Stimulated activated naive CD8-positive, alpha-beta T cell treated with anti-CD3 and anti-CD28 coated beads, Interleukin-15, amount 100 ng/mL, for 72 hours (primary cell): Measurements from ENCODE around the gene PRRC2B.
"Not testable (repeated sequence)": the region's sequence is repeated elsewhere in the genome, so short reads cannot be mapped to it uniquely, and the experiment has no call there.

ENCODE experiments used
- ATAC-seq: fragments of 150-1000 bp; cut with Tn5 transposase; 2 replicates; pipeline ENCODE4 v1.10.0; 2021; ENCODE audit warnings: mild to moderate bottlenecking, moderate library complexity
- DNase-seq, 2 donors: peaks; one replicate each; pipeline ENCODE4 v3.0.0; 2021 to 2022
- H3K27ac Mint-ChIP-seq, 2 donors: one replicate each; pipeline ENCODE4 v1.8.0; 2022; ENCODE audit warnings: mild to moderate bottlenecking in 2 of 2, mixed read lengths in 2 of 2, moderate library complexity in 2 of 2
- H3K27me3 Mint-ChIP-seq: one replicate; pipeline ENCODE4 v1.8.0; 2022; ENCODE audit warnings: mixed read lengths
- H3K4me1 Mint-ChIP-seq: one replicate; pipeline ENCODE4 v1.8.0; 2022; ENCODE audit warnings: mild to moderate bottlenecking, mixed read lengths
- H3K4me3 Mint-ChIP-seq, 2 donors: one replicate each; pipeline ENCODE4 v1.8.0; 2022; ENCODE audit warnings: mild to moderate bottlenecking in 2 of 2, mixed read lengths in 2 of 2, moderate library complexity in 1 of 2
- H3K9me3 Mint-ChIP-seq, 2 donors: one replicate each; pipeline ENCODE4 v1.8.0; 2022; ENCODE audit warnings: mixed read lengths in 2 of 2

The PRRC2B gene

DNA sequence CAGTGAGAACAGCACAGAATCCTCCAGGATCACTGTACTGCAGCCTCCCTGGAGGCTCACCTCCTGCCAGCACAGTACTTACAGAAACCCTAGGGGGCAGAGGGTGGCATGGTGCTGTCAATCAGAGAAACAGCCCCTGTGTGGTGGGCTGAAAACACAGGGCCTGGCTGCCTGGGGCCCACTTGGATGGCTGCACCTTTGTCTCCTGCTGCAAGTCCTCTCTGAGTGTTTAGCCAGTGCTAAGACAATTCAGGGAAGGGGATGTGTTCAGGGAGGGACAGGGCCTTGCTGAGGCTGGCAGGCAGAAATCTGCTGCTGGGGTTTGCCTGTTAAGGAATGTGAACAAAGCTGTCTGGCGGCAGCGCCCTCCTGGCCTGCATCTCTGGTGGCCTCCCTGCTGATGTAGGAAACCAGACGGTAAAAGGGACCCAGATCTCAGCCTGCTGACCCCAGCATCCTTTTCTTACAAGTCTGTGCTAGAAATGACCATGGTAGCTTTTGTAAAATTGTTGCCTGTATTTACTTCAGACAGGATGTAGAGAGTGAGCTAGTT, 39.5 kb downstream of the PRRC2B start:
- H3K4me1 Mint-ChIP-seq: peaks cover 36% of the 10 kb centered on the region
- no peak overlapping the region for H3K4me3 Mint-ChIP-seq
- H3K27me3 Mint-ChIP-seq: no peaks in the 10 kb centered on the region
- ATAC-seq: no peak
- DNase-seq: no peak
- H3K27ac Mint-ChIP-seq: no peak overlapping the region
- no peaks in the 10 kb centered on the region for H3K9me3 Mint-ChIP-seq

DNA sequence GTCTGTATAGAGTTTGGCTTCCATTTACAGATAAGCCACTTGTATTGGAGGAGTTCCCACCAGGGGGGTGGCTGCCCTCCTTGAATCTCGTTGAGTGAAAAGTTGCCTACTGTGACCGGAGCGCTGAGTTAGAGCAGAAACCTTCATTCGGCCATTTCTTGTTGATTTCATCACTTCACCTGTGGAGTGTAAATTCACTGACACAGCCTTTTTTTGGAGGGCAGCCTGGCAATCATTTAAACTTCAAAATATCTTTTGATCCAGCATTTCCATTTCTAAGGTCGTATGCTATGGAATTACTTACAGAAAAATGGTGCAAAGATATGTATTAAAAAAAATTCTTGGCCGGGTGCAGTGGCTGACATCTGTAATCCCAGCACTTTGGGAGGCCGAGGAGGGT, 40.8 kb downstream of the PRRC2B start:
- Mint-ChIP-seq H3K27ac (peak overlapping the region; percentile 16 to 83), H3K4me3 (no peak overlapping the region), H3K4me1 (peaks cover 36% of the 10 kb centered on the region), H3K9me3 (no peaks in the 10 kb centered on the region), H3K27me3 (no peaks in the 10 kb centered on the region)
- ATAC-seq (no peak), DNase-seq (no peak)

DNA sequence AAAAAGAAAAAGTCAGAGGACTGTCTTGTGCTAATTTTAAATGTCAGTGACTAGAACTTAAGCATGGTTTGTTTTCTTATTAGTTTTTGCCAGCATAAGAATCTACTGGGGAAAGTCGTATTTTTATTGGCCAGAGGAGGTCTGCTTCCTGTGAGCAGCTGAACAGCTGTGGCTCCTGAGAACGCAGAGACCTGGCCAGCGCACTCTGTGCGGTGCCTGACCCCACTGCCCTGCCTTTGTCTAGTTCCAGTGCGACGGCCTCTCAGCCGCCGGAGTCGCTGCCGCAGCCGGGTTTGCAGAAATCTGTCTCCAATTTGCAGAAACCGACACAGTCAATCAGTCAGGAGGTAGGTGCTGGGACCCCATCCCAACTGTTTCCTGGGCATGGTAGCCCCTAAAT, 42.5 kb downstream of the PRRC2B start:
- no peaks in the 10 kb centered on the region for H3K27me3 Mint-ChIP-seq
- no peaks in the 10 kb centered on the region for H3K9me3 Mint-ChIP-seq
- H3K27ac Mint-ChIP-seq: no peak overlapping the region
- DNase-seq: no peak
- no peak overlapping the region for H3K4me3 Mint-ChIP-seq
- no peak for ATAC-seq
- H3K4me1 Mint-ChIP-seq: peaks cover 43% of the 10 kb centered on the region

DNA sequence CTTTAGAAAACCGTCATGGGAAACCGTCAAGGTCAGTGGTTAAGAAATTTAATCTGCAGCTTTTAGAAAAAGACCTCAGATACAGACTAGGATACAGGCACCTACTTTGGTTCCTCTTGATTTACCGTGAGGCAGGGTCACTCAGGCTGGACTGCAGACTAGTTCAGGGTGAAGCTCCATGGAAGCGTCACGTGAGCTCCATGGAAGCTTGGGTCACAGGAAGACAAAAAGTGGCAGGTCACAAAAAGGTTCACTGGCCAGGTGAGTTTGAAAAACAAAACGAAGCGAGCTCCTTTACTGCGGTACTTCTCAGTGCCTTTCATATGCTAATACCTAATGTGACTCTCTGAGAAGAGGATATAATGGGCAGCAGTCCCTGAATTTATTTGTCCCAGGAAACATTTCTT, 43.0 kb downstream of the PRRC2B start:
- Mint-ChIP-seq H3K27ac (peak overlapping the region in 1 of 2 donors; percentile 71), H3K9me3 (no peaks in the 10 kb centered on the region), H3K27me3 (no peaks in the 10 kb centered on the region), H3K4me3 (no peak overlapping the region), H3K4me1 (peaks cover 48% of the 10 kb centered on the region)
- ATAC-seq (no peak), DNase-seq (no peak)

DNA sequence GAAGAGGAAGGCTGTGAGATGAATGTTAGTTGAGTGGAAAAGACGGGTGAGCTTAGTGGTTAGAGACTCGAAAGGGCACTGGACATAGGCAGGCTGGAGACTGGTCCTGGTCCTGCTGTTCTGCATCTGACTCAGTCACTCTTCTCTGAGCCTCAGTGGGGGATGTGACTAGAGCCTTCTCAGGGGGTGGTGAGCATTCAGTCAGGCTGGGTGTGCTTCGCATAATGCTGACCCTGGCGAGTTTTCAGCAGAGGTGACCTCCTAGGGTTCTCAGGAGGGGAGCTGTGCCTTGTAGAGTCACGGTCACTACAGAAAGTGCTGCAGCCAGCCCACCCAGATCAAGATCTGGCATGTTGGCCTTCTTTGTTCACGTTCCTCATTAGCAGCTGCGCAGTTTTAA, 44.3 kb downstream of the PRRC2B start:
- peaks cover 41% of the 10 kb centered on the region for H3K4me1 Mint-ChIP-seq
- H3K4me3 Mint-ChIP-seq: no peak overlapping the region
- no peak for DNase-seq
- H3K9me3 Mint-ChIP-seq: no peaks in the 10 kb centered on the region
- no peak for ATAC-seq
- H3K27me3 Mint-ChIP-seq: no peaks in the 10 kb centered on the region
- peak overlapping the region in 1 of 2 donors; percentile 59 for H3K27ac Mint-ChIP-seq

DNA sequence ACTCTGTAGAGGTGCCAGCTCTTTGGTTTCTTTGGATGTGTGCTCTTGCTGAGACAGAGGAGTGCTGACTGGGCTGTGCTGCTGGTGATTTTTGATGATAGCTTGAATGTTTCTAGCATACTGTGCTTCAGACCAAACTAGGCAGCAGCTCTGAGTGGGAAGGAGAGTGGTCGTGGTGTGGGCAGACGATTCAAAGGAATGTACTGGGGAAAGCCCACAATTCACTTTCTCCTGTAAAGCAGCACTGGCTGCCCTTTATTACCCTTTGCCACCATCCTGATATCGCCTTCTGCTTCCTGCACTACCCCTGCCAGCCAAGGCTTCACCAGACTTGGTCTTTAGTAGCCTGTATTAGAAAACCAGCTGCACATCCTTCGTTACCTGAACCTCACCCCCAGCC, 45.3 kb downstream of the PRRC2B start:
- DNase-seq: no peak
- no peaks in the 10 kb centered on the region for H3K9me3 Mint-ChIP-seq
- H3K27ac Mint-ChIP-seq: peak overlapping the region in 1 of 2 donors; percentile 59
- no peak for ATAC-seq
- no peak overlapping the region for H3K4me3 Mint-ChIP-seq
- no peaks in the 10 kb centered on the region for H3K27me3 Mint-ChIP-seq
- H3K4me1 Mint-ChIP-seq: peaks cover 41% of the 10 kb centered on the region

DNA sequence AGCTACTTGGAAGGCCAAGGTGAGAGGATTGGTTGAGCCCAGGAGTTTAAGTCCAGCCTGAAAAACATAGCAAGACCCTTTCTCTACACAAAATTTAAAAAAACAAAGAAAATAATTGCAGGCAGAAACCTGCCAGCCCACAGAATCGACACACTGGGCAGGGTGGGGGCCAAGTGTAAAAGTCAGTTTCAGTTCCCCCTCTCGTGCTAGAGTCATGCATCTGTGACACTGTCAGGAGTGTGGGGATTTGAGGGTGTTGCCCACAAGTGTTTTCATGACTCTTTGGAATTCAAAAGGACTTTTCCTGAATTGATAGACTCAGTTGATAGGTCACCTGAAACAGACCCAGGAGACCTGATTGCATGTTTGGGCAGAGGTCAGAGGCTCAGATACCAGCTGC, 47.6 kb downstream of the PRRC2B start:
- H3K27me3 Mint-ChIP-seq: no peaks in the 10 kb centered on the region
- peaks cover 41% of the 10 kb centered on the region for H3K4me1 Mint-ChIP-seq
- no peaks in the 10 kb centered on the region for H3K9me3 Mint-ChIP-seq
- peak overlapping the region in 1 of 2 donors; percentile 91 for H3K27ac Mint-ChIP-seq
- ATAC-seq (peak; percentile 57), DNase-seq (no peak)
- no peak overlapping the region for H3K4me3 Mint-ChIP-seq

DNA sequence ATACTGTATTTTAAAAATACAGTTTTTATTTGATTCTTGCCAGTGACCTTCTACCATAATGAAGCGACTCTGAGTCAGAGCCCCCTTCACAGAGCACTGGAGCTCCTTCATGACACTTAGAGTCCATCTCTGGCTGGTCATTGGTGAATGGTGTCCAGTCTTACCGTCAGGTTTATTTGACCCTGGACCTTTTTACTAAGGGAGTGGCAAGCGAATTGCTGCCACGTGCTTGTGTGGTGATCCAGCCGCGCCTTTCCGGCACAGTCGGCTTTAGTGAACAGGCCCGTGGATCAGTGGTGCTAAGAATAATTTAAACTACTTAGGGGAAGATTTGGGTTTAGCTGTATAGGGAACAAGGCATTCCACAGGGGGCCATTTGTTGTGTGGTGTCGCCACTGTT, 48.5 kb downstream of the PRRC2B start:
- Mint-ChIP-seq H3K4me1 (peaks cover 46% of the 10 kb centered on the region), H3K27me3 (no peaks in the 10 kb centered on the region), H3K4me3 (no peak overlapping the region), H3K27ac (peak overlapping the region in 1 of 2 donors; percentile 79), H3K9me3 (no peaks in the 10 kb centered on the region)
- no peak for DNase-seq
- no peak for ATAC-seq

DNA sequence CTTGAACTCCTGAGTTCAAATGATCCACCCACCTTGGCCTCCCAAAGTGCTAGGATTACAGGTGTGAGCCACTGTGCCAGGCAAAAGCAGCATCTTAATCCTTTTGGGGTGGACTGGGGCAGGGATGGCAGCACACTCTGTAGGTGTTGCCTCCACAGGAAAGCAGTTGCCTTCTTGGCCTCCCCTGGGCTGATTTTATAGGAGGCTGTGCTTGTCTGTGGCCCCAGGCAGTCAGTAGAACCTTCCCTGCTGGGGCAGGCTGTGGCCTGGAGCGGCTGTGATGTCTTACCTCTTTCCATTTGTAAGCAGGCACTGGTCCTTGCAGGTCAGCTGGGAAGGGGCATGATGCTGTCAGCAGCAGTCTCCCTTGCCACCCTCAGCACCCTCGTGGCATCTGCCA, 49.8 kb downstream of the PRRC2B start:
- Mint-ChIP-seq H3K4me1 (peaks cover 42% of the 10 kb centered on the region), H3K27ac (peak overlapping the region in 1 of 2 donors; percentile 96), H3K4me3 (no peak overlapping the region), H3K27me3 (no peaks in the 10 kb centered on the region), H3K9me3 (no peaks in the 10 kb centered on the region)
- DNase-seq (no peak), ATAC-seq (no peak)

DNA sequence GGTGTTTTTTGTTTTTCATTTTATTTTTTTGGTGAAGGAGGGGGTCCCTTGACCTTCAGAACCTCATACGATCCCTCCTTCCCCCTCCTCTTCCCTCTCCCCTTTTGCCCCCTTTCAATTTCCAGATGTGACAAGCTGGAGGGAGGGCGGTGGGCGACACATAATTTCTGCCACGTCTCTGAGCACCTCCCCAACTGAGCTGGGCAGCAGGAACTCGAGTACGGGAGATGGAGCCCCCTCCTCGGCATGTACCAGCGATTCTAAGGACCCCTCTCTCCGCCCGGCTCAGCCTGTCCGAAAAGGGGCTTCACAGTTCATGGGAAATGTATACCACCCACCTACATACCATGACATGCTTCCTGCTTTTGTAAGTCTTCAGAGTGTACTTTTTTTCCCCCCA, 52.4 kb downstream of the PRRC2B start:
- no peaks in the 10 kb centered on the region for H3K27me3 Mint-ChIP-seq
- H3K27ac Mint-ChIP-seq: peak overlapping the region in 1 of 2 donors; percentile 90
- H3K9me3 Mint-ChIP-seq: no peaks in the 10 kb centered on the region
- no peak overlapping the region for H3K4me3 Mint-ChIP-seq
- peaks cover 24% of the 10 kb centered on the region for H3K4me1 Mint-ChIP-seq
- DNase-seq: no peak
- no peak for ATAC-seq

DNA sequence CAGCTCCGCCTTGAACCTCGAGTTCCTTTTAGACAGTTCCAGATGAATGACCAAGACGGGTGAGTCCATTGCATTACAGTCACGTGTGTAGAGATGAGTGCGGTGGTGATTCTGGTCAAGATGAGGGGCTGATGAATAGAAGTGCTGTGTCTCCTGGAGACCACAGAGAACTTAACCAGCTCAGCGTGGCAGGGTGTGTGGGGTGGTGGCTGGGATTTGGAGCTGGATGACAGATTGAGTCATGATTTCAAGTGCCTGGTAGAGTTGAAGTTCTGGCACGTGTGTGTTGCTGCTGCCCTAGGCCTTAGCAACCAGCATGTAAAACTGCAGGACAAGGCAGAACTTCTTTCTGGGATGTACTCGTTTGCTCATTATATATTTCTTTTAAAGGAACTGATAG, 53.3 kb downstream of the PRRC2B start:
- no peak for ATAC-seq

DNA sequence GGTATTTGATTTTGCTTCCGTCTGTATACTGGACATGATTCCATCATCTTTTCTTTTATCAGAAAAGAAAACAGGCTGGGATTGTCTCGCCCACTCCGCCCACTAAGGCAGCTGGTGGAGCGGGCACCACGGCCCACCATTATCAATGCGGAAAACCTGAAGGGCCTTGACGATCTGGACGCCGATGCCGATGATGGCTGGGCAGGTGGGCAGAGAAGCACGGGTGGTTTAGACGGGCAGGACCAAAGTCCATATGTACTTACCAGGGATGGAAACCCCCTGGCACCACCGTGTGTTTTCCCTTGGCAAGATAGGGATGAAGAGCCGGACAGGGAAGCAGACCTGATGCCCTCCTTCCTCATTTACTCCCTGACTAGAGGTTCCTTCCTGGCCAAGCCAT, 53.7 kb downstream of the PRRC2B start:
- Mint-ChIP-seq H3K4me1 (peaks cover 20% of the 10 kb centered on the region), H3K27ac (no peak overlapping the region), H3K9me3 (no peaks in the 10 kb centered on the region), H3K27me3 (no peaks in the 10 kb centered on the region), H3K4me3 (no peak overlapping the region)
- ATAC-seq (no peak), DNase-seq (no peak)

More for the DNA sequence above, 53.3 kb downstream of the PRRC2B start:
- Mint-ChIP-seq H3K9me3 (no peaks in the 10 kb centered on the region), H3K4me3 (no peak overlapping the region), H3K4me1 (peaks cover 18% of the 10 kb centered on the region), H3K27me3 (no peaks in the 10 kb centered on the region), H3K27ac (peak overlapping the region in 1 of 2 donors; percentile 60)
- no peak for DNase-seq

DNA sequence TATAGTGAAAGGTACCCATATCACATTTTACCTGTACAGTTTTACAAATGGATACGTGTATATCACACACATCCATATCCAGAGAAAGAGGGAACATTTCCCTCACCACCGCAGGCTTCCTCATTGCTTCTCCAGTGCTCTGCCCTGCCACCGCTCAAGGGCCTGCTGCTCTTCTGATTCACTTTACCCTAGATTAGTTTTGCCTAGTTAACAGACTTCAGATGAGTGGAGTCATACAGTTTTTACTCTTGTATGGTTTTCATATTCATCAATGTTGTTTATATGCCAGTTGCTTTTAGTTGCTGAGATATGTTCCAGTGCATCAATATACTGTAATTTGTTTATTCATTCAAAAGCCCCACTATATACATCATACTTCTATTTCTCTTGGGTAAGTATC, 54.9 kb downstream of the PRRC2B start:
- peaks cover 28% of the 10 kb centered on the region for H3K4me1 Mint-ChIP-seq

DNA sequence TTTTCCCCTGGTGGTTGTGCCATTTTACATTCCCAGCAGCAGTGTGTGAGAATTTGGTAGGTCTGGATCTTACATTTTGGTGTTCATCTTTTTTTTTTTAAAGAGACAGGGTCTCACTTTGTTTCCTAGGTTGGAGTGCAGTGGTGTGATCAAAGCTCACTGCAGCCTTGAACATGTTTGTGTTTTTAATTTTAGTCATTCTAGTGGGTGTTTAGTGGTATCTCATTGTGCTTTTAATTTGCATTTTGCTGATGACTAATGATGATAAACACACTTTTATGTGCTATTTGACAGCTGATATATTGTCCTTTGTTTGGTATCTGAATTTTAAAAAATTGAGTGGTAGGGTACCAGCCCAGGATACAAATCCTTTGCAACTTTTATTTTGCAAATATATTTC, 55.4 kb downstream of the PRRC2B start:
- Mint-ChIP-seq H3K4me3 (no peak overlapping the region), H3K27me3 (no peaks in the 10 kb centered on the region), H3K27ac (peak overlapping the region in 1 of 2 donors; percentile 12), H3K9me3 (no peaks in the 10 kb centered on the region), H3K4me1 (peaks cover 28% of the 10 kb centered on the region)
- DNase-seq (no peak), ATAC-seq (no peak)

More for the DNA sequence above, 54.9 kb downstream of the PRRC2B start:
- ATAC-seq (no peak), DNase-seq (no peak)
- Mint-ChIP-seq H3K27ac (no peak overlapping the region), H3K27me3 (no peaks in the 10 kb centered on the region), H3K4me3 (no peak overlapping the region), H3K9me3 (no peaks in the 10 kb centered on the region)

DNA sequence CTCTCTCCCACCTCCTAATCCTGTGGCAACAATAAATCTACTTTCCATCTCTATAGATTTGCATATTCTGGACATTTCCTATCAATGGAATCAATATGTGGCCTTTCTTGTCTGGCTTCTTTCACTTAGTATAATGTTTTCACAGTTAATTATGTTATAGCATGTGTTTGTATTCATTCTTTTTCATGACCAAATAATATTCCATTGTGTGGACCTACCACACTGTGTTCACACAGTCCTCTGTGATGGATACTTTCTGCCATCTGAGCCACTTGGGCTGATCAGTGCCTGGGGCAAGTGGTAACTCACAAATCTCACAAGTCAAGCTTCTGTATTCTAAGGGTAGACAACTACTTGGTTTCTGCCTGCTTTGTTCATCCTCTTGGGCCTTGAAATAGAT, 60.1 kb downstream of the PRRC2B start:
- H3K4me1 Mint-ChIP-seq: peaks cover 13% of the 10 kb centered on the region
- no peaks in the 10 kb centered on the region for H3K9me3 Mint-ChIP-seq
- no peaks in the 10 kb centered on the region for H3K27me3 Mint-ChIP-seq
- ATAC-seq (no peak), DNase-seq (no peak)
- H3K27ac Mint-ChIP-seq: no peak overlapping the region
- H3K4me3 Mint-ChIP-seq: no peak overlapping the region

DNA sequence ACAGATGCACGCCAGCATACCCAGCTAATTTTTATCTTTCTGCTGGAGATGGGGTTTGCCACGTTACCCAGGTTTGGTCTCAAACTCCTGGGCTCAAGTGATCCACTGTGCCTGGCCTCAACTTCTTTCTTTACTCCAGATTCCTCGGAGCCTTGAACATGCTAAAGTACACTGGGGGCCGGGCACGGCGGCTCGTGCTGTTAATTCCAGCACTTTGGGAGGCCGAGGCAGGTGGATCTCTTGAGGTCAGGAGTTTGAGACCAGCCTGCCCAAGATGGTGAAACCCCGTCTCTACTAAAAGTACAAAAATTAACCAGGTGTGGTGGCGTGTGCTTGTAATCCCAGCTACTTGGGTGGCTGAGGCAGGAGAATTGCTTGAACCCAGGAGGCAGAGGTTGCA, 61.8 kb downstream of the PRRC2B start:
- DNase-seq, ATAC-seq, H3K4me3 Mint-ChIP-seq, H3K9me3 Mint-ChIP-seq, H3K27me3 Mint-ChIP-seq: not testable (repeated sequence)
- Mint-ChIP-seq H3K4me1 (peaks cover 21% of the 10 kb centered on the region), H3K27ac (peak overlapping the region in 1 of 2 donors; percentile 82)

DNA sequence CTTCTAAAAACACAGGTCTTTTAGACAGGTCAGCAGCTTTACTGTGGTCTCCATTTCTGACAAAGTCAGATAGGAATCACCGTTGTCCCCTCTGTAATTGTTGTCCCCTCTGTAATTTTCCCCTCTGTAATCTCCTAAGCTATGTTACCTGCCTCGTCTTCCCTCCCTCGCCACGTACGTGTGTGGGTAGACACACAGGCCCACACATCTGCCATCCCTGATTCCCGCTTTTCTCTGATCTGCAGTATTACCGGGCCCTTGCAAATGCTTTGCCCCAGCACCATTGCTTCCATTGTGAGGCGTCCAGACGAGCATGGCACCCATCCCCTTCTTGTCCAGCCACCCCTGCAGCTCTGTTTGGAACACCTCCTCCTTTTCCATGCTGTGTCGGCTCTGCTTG, 63.9 kb downstream of the PRRC2B start:
- no peak for ATAC-seq
- DNase-seq: no peak
- Mint-ChIP-seq H3K27me3 (no peaks in the 10 kb centered on the region), H3K4me3 (no peak overlapping the region), H3K9me3 (no peaks in the 10 kb centered on the region), H3K27ac (peak overlapping the region; percentile 23 to 75), H3K4me1 (peaks cover 23% of the 10 kb centered on the region)
